CD4-positive, alpha-beta T cell treated with Interleukin-4 for 4 hours (primary cell): Measurements from ENCODE around the gene MTA3.
"Not testable (repeated sequence)": the region's sequence is repeated elsewhere in the genome, so short reads cannot be mapped to it uniquely, and the experiment has no call there.

Experiments
- DNase-seq: peaks from one replicate; pipeline ENCODE4 v3.0.0-alpha.2; 2020

Gene MTA3

DNA sequence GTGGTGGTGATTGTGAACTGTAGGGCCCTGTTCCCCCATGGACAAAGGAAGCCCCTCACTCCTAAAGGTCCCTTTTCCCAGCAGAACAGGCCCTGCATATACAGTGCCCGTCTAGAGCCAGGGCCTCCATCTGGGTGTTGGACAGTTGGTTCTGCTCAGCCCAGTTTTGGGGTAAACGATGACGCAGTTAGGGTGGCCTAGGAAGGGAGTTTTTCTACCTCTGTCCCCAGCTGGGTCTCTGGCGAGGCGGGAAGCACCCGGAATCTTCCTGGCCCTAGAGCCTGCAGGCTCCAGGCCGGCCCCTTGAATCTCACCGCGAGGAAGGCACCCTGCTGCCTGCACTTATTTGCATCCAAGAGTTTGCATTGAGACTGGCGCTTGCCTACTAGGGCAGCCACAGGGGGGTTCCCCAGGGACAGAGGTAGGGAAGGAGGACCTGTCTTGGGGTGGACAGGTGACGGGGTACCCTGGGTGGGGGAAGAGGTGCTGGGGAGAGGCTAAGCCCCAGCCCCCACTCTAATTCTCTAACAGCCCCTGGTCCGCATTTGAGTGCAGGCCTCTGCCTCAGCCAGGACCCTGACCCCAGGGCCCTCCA lies 529 bp upstream of the MTA3 start:
- DNase-seq, result no peak

DNA sequence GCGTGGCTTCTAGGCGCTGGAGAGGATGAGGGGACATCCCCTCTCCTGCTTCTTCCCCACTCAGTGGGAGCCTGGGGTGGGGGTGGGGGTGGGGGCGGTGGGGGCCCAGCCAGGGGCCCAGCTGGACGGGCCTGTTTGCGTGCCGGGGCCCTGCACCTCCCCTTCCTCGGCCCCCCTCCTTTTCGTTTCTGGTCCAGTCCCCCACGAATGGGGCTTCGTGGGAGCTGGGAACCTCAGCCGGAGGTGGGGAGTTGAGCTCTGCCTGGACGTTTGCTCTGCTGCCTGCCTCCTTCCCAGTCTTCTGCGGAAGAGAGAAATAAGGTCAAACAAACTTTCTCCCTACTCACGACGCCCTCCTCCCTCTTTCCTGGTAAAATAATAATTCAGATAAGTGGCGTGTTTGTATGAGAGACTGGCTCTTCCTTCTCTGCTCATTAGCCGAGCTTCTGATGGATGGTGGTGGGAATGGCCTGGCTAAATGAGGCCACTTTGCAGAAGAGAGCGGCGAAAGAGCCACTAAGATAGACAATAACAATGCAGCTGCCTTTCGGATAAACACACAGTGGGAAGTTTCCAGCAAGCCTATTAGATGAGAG lies 782 bp downstream of the MTA3 start:
- DNase-seq, result no peak

DNA sequence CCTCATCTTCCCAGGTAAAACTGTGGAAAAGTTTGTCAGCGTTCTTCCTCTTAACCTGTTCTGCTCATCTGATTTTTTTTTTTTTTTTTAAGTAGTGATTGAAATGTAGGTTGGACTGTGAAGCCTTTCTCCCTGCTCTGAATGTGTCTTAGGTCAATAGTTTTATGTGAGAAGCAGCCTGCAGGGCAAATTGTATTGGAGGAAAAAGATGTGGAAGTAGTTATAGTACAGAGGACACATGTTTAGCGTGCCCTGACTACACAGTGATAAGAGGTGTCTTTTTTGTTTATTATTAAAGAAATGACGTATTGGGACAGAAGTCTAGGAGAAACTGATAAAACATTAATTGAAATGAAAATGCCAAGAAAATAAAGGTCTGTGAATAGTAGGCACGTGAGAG lies 1.5 kb downstream of the MTA3 start:
- DNase-seq, result no peak

DNA sequence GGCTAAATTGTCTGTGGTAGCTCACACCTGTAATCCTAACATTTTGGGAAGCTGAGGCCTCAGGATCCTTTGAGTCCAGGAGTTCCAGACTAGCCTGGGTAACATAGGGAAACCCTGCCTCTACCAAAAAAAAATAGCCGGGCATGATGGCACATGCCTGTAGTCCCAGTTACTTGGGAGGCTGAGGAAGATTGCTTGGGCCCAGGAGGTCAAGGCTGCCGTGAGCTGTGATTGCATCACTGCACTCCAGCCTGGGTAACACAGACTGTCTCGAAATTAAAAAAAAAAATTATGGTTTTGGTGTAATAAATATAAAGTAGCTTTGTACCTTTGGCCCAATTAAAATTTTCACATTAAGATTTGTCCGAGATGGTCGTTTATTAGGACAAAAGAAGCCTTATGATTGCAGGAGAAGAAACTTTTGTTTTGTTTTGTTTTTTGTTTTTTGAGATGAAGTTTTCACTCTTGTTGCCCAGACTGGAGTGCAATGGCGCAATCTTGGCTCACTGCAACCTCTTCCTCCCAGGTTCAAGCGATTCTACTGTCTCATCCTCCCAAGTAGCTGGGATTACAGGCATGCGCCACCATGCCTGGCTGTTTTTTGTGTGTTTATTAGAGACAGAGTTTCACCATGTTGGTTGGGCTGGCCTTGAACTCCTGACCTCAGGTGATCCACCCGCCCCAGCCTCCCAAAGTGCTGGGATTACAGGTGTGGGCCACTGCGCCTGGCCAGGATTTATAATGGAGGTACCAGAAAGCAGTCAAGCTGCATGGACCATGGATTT lies 4.1 kb downstream of the MTA3 start:
- DNase-seq, result no peak

DNA sequence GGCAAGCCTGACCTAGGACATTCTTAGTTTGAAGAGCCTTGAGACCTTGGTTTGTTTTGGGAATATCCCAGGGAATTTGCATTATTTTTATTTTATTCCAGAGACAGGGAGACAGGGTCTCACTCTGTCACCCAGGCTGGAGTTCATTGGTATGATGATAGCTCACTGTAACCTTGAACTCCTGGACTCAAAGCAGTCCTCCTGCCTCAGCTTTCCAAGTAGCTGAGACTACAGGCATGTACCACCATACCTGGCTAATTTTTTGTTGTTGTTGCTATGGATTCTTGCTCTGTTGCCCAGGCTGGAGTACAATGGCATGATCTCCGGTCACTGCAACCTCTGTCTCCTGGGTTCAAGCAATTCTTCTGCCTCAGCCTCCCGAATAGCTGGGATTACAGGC lies 4.8 kb downstream of the MTA3 start:
- no peak for DNase-seq

DNA sequence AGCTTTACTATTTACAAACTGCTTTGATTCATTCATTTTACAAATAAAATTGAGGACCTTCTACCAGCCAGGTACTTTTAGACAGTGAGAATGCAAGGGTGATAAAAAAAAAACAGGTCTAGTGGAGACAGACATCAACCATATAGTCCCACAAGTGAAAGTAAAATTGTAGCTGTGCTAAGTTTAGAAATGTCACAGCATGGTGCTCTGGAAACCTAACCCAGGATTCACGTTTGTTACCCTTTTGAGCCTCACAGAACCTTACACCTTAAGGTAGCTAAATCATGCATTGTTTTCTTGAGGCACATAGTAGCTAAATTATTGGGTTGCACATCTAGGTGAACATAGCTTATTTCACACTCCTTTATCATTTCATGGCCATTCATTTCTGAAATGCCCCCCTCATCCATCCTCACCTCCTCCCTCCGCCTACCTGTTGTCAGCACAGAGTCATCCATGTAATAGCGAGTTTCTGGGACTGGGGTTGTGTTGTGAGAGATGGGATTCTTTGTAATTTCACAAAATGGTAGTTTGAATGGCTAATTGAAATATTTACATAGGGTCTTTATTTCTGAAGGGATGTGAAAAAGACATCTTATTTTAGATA lies 7.1 kb downstream of the MTA3 start:
- no peak for DNase-seq

DNA sequence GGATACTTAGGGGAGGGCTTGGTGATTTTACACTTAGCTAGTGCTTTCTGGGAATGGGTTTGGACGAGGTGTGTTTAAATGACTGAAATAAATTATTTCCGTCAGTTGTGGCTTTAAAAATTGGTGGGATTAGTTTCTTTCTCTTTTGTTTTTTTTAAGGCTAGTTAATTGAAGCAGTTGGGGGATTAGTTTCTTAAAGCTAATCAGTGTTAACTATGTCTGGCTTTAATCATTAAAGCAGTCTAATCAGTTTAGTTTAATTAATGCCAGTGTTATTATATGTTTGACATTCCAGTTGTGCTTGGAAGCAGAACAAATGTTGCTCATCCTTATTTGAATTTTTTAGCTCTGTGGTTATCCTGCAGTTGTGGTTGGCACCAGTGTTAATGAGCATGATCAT lies 10.2 kb downstream of the MTA3 start:
- DNase-seq, result no peak

DNA sequence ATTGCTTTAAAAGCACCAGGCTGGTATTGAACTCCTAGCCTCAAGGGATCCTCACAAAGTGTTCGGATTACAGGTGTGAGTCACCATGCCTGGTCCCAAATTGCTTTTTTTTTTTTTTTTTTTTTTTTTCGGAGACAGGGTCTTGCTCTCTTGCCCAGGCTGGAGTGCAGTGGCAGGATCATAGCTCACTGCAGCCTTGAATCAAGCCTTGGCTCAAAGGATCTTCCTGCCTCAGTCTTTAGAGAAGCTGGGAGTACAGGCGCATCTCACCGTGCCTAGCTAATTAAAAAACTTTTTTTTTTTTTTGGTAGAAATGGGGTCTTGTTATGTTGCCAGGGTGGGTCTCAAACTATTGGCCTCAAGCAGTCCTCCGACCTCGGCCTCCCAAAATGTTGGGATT lies 12.8 kb downstream of the MTA3 start:
- DNase-seq, result no peak

DNA sequence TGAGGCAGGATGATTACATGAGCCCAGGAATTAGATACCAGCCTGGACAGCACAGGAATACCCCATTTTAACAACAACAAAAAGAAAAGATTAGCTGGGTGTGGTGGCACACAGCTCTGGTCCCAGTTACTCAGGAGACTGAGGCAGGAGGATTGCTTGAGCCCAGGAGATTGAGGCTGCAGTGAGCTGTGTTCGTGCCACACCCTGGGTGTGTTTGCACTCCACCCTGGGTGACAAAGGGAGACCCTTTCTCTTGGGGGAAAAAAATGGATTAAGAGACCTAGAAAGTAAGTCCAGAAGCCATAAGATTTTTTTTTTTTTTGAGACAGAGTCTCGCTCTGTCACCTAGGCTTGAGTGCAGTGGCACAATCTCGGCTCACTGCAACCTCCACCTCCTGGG lies 16.2 kb downstream of the MTA3 start:
- DNase-seq, result not testable (repeated sequence)

DNA sequence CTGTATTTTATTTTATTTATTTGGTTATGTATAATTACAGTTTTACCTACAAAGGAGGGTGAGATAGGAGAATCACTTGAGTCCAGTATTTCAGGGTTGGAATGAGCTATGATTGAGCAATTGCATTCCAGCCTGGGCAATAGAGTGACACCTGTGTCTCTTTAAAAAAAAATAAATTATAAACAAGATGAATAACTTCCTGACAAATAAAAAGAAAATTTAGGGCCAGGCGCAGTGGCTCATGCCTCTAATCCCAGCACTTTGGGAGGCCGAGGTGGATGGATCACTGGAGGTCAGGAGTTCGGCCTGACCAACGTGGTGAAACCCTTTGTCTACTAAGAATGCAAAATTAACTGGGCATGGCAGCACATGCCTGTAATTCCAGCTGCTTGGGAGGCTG lies 17.3 kb downstream of the MTA3 start:
- no peak for DNase-seq

DNA sequence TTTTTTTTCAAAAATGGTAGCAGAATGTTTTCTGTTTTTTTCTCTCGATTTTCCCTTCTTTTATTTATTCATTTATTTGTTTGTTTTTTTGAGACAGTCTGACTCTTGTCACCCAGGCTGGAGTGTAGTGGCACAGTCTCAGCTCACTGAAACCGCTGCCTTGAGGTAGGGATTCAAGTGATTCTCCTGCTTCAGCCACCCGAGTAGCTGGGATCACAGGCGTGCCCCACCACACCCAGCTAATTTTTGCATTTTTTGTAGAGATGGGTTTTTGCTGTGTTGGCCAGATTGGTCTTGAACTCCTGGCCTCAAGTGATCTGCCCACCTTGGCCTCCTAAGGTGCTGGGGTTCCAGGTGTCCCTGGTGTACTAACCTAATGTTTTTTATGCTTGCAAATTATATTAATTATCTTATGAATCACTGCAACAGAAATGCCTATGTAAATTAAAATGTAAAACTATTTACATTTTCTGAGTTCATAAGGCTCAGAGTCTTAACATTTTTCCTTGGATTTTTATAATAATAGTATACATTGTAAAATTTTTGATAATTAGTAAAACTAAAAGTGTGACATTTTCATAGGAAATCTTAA lies 19.2 kb downstream of the MTA3 start:
- DNase-seq, result no peak

DNA sequence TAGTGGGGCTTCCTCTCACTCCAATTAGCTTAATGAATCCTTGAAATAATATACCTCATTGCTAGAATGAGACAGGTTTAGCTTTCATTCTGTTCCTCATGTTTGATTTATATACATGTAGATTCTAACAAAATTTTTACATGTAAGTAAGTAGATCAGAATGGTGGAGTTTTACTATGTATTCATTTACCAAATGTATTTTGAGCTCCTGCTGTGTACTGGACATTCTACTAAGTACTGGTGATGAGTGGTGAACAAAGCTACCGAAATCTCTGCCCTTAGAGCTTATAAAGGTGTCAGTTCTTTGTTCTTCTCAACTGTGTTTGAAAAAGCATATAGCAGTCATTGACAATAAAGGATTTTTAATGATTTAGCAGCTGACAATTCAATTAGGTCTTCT lies 19.7 kb downstream of the MTA3 start:
- no peak for DNase-seq

DNA sequence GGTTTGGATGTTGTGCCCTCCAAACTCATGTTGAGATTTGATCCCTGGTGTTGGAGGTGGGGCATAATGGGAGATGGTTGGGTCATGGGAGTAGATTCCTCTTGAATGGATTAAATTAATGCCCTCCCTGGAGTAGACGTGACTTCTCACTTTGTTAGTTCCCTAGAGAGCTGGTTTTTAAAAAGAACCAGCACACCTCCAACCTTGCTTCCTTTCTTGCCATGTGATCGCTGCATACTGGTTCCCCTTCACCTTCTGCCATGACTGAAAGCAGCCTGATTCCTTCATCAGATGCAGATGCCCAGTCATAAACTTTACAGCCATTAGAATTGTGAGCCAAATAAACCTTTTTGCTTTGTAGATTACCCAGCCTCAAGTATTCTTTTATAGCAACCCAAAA lies 21.7 kb downstream of the MTA3 start:
- no peak for DNase-seq

DNA sequence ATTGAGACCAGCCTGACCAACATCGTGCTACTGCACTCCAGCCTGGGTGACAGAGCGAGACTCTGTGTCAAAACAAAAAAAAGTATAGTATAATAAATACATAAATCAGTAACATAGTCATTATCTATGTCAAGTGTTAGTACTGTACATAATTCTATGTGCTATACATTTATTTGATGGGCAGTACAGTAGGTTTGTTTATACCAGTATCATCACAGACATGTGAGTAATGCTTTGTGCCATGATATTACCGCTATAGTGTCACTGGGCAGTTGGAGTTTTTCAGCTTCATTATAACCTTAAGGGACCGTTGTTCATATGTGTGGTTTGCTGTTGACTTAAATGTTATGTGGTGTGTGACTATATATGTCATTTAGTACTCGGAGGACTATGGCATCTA lies 24.9 kb downstream of the MTA3 start:
- DNase-seq, result no peak

DNA sequence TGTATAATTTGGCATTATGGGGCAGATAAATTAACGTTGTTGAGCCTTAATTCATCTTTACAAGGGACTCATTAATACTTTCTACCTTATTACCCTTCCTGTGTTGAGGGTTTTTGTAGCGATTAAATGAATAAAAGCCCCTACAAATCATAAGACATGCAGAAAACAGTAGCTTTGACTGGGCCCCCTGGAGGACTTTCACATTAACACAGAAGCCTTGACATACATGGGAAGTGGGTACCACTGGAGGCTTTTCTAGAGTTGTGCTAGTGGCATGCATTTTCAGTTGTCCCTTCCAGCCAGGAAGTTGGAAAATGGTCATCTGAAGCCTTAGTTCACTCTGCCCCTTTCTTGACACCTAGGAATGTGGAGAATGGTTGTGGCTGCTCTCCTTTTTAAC lies 30.2 kb downstream of the MTA3 start:
- DNase-seq, result no peak

DNA sequence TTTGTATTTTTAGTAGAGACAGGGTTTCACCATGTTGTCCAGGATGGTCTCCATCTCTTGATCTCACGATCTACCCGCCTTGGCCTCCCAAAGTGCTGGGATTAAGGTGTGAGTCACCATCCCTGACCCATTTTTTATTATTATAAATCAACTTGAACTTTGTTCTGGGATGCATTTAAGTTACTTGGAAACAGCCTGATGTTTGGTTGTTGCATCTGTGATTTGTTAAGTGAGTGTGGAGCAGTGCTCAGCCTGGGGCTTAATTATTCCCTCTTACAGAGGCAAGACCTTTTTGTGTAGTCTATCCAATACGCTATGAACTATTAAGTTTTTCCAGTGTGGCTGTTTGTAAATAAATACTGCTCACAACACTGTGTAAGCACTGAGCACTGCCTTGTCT lies 32.6 kb downstream of the MTA3 start:
- DNase-seq, result no peak

DNA sequence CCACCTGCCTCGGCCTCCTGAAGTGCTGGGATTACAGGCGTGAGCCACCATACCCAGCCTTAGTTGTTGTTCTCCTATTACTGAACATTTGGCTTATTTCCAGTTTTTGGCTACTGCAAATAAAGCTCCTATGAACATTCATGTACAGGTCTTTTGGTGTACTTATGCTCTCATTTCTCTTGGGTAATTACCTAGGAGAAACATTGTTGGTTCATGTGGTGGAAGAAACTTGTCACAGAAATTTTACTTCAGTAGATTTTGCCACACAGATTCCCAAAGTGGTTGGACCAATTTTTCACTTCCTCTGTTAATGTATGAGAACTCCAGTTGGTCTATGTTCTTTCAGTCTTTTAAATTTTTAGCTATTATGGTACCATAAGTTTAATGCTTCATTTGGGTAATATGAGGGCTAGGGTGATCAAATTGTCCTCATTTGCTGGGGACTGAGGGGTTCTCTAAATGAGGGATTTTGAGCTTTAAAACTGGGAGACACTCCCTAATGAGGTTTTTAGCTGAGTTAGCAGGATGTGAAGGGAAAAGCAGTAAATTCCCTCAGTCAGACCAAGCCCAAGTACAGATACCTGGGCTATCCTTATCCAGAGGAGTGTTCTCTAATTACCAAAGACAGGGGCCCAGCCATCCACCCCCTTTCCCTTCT lies 33.9 kb downstream of the MTA3 start:
- DNase-seq, result no peak

DNA sequence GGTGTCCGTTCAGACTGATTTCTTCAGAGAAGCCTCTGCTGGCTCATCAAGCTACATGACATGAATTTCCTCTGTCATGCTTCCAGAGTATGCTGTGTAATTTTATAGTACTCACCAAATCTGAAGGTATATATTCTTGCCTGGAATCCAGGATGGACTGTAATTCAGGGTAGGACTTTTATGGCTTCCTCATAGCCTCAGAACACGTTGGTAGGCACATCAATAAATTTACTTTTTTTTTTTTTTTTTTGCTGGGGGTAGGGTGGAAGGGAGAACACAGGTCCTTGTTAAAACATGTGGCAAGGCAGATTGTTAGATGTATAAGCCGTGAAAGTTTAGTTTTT lies 34.4 kb downstream of the MTA3 start:
- no peak for DNase-seq

DNA sequence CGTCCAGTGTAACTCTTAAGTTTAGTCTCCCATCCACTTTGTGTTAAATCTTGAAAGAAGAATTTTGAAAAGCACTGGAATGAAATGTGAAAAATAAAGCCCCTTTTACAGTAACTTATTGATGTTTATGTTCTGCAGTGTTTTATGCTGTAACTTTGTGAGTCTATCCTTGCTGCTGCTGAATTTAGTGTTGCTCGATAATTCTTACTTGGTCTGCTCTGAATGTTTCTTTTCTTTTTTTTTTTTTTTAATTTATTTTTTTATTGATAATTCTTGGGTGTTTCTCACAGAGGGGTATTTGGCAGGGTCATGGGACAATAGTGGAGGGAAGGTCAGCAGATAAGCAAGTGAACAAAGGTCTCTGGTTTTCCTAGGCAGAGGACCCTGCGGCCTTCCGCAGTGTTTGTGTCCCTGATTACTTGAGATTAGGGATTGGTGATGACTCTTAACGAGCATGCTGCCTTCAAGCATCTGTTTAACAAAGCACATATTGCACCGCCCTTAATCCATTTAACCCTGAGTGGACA lies 36.0 kb downstream of the MTA3 start:
- DNase-seq, result not testable (repeated sequence)

DNA sequence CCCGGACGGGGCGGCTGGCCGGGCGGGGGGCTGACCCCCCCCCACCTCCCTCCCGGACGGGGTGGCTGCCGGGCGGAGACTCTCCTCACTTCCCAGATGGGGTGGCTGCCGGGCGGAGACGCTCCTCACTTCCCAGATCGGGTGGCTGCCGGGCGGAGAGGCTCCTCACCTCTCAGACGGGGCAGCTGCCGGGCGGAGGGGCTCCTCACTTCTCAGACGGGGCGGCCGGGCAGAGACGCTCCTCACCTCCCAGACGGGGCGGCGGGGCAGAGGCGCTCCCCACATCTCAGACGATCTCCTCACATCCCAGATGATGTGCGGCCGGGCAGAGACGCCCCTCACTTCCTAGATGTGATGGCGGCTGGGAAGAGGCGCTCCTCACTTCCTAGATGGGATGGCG lies 37.7 kb downstream of the MTA3 start:
- not testable (repeated sequence) for DNase-seq

DNA sequence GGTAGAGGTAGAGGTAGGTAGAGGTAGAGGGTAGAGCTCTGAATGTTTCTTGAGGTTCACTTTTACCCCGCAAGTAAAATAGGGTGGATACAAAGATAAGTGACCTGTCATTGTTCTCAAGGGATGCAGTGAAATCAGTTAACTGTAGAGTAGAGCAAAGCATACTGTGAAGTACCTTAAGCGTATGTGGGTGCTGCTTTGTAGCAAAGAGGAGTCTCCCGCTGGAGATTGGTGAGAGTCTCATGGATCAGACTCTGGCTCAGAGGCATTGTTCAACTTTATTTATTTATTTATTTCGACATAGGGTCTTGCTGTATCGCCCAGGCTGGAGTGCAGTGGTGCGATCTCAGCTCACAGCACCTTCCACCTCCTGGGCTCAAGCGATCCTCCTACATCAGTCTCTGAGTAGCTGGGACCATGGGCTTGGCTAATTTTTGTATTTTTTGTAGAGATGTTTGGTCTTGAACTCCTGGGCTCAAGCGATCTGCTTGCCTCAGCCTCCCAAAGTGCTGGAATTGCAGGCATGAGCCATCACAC lies 38.7 kb downstream of the MTA3 start:
- DNase-seq, result no peak

DNA sequence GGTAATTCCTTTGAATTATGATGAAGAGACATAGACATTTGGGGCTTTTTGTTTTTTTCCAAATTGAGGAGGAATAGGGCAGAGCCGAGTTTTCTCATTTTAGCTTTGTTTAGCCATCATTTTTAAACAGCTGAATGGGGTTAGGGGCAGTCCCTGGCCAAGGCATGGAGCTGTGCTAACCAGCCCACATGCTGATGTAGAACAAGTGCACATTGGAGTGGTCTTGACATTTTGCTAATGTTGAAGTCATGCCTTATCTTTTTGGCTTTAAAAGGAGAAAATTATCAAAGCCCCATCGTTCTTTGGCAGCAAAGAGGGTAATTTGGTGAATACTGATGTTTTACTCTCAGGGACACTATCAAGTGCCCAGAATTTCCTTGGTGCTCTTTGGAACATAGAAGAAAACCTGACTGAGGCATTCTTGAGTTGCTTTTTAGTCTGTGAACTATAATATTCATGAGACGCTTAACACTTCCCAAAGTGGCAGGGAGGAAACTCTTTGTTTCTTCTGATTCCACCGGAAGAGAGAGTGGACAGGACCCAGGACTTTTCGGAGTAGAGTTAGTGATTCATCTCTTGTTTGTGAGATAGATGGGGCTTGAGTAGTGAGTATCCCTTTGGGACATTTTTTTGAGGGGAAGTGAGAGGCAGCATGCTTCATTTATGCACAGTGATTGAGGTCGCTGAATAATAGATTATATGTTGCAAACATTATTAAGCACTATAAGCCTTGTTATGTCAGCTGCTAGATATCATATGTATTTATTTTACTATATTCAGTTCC lies 45.0 kb downstream of the MTA3 start:
- no peak for DNase-seq
